ENCODE measurements around the gene PPP1R14B. TPM values are rescaled to one million over a fixed set of nuclear protein-coding genes. Genes with fewer than 3 reads are reported as not detected.
A peak's percentile ranks its signal among the peaks of the same experiment; 100 is the strongest.

Gene PPP1R14B
- total RNA-seq, 1 experiment from 2014 or later = 435 TPM

GRCh38 chr11:64232967-64233315 lies 13.8 kb downstream of the PPP1R14B start:
- peaks cover 13% of the 10 kb centered on the region for H4K20me1 ChIP-seq (ENCODE audit: insufficient read depth)
- no peak for TF ChIP-seq EZH2 (IDR thresholded peaks at IDR 0.05; ENCODE audit: low read depth)
- TF ChIP-seq CTCF (conservative IDR thresholded peaks at IDR 0.05) = no peak
- no peak overlapping the region for H3K27ac ChIP-seq
- peaks cover 27% of the 10 kb centered on the region for H3F3A ChIP-seq (ENCODE audit: insufficient read depth, low read depth)
- no peaks in the 10 kb centered on the region for H3K27me3 ChIP-seq (ENCODE audit: insufficient read depth, low read depth)
- intact Hi-C loops (cut with micrococcal nuclease; ENCODE audit: unreplicated experiment) = loop anchor here (5.0 kb wide), 1 partner anchor 46 kb away; the partner anchor contains the start of gene STIP1
- H3K4me2 ChIP-seq = no peak overlapping the region; the same call in 1 of the 2 replicates
- no peak overlapping the region for H2AFZ ChIP-seq
- H3K4me3 ChIP-seq = no peak overlapping the region
- DNase-seq = no peak
- no peaks in the 10 kb centered on the region; the same call in 1 of the 2 replicates for H3K36me3 ChIP-seq (ENCODE audit: low read depth)
- POLR2A ChIA-PET (ENCODE audit: unreplicated experiment) = interaction anchor here (0.5 to 0.7 kb wide), 2 partner anchors 8 to 99 kb away, joined by 3 read pairs; partner anchors contain the start of gene FKBP2
- CTCF ChIA-PET = no interaction called here
- H3K9me3 ChIP-seq (ENCODE audit: insufficient read depth, low read depth) = no peaks in the 10 kb centered on the region
- no peaks in the 10 kb centered on the region for H3K9me2 ChIP-seq (ENCODE audit: insufficient read depth)
- peaks cover 25% of the 10 kb centered on the region for H3K4me1 ChIP-seq (replicated peaks; ENCODE audit: insufficient read depth)
- H3K79me2 ChIP-seq (ENCODE audit: low read depth) = peaks cover 18% of the 10 kb centered on the region
- no TSS peak for BruUV-seq (replicated peaks)

GRCh38 chr11:64232182-64232966 lies 14.4 kb downstream of the PPP1R14B start:
- ChIA-PET POLR2A (ENCODE audit: unreplicated experiment) (interaction anchor here (0.5 to 0.7 kb wide), 3 partner anchors 9 to 99 kb away, joined by 3 read pairs; partner anchors contain the start of gene FKBP2), CTCF (interaction anchor here (0.6 kb wide), 1 partner anchor 69 kb away, joined by 3 read pairs; no protein-coding TSS in a partner anchor)
- Histone ChIP-seq H3K79me2 (ENCODE audit: low read depth) (peaks cover 23% of the 10 kb centered on the region), H3K4me1 (replicated peaks; ENCODE audit: insufficient read depth) (peaks cover 31% of the 10 kb centered on the region), H2AFZ (no peak overlapping the region), H3K9me2 (ENCODE audit: insufficient read depth) (no peaks in the 10 kb centered on the region), H3K27ac (no peak overlapping the region), H3K4me3 (no peak overlapping the region), H3F3A (ENCODE audit: insufficient read depth, low read depth) (peaks cover 24% of the 10 kb centered on the region), H3K27me3 (ENCODE audit: insufficient read depth, low read depth) (no peaks in the 10 kb centered on the region), H3K36me3 (ENCODE audit: low read depth) (no peaks in the 10 kb centered on the region; the same call in 1 of the 2 replicates), H3K4me2 (no peak overlapping the region), H4K20me1 (ENCODE audit: insufficient read depth) (peaks cover 15% of the 10 kb centered on the region), H3K9me3 (ENCODE audit: insufficient read depth, low read depth) (no peaks in the 10 kb centered on the region)
- DNase-seq = no peak
- intact Hi-C loops (cut with micrococcal nuclease; ENCODE audit: unreplicated experiment) = loop anchor here (5.0 kb wide), 1 partner anchor 45 kb away; the partner anchor contains the start of gene STIP1
- no TSS peak for BruUV-seq (replicated peaks)
- no peak for TF ChIP-seq CTCF (conservative IDR thresholded peaks at IDR 0.05)
- TF ChIP-seq EZH2 (IDR thresholded peaks at IDR 0.05; ENCODE audit: low read depth) = no peak

DNA sequence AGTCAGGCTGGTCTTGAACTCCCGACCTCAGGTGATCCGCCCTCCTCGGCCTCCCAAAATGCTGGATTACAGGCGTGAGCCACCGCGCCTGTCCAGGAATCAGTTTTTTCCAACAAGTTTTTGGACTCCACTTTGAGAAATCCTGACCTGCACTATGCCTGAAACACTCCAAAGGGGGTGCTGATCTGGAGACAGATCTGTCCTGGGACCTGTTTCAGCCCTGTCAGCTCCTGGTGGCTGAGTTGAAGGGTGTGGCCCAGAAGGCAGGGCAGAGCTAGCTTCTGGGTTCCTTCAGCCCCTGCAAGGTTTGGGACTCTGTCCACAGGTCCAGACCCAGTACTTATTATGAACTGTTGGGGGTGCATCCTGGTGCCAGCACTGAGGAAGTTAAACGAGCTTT lies 15.2 kb downstream of the PPP1R14B start:
- Histone ChIP-seq H2AFZ (no peak overlapping the region), H4K20me1 (ENCODE audit: insufficient read depth) (peaks cover 16% of the 10 kb centered on the region), H3K4me3 (no peak overlapping the region), H3K36me3 (ENCODE audit: low read depth) (no peaks in the 10 kb centered on the region), H3K9me2 (ENCODE audit: insufficient read depth) (no peaks in the 10 kb centered on the region), H3K4me1 (replicated peaks; ENCODE audit: insufficient read depth) (peaks cover 35% of the 10 kb centered on the region), H3K27ac (no peak overlapping the region), H3K79me2 (ENCODE audit: low read depth) (peaks cover 32% of the 10 kb centered on the region), H3K9me3 (ENCODE audit: insufficient read depth, low read depth) (no peaks in the 10 kb centered on the region), H3K4me2 (peak overlapping the region; percentile 76; the same call in 1 of the 2 replicates), H3F3A (ENCODE audit: insufficient read depth, low read depth) (peaks cover 24% of the 10 kb centered on the region), H3K27me3 (ENCODE audit: insufficient read depth, low read depth) (no peaks in the 10 kb centered on the region)
- POLR2A ChIA-PET (ENCODE audit: unreplicated experiment) = interaction anchor here (0.6 kb wide), 1 partner anchor 21 kb away, joined by 3 read pairs; no protein-coding TSS in a partner anchor
- DNase-seq = no peak
- TF ChIP-seq CTCF (conservative IDR thresholded peaks at IDR 0.05) (no peak), EZH2 (IDR thresholded peaks at IDR 0.05; ENCODE audit: low read depth) (no peak)
- CTCF ChIA-PET = interaction anchor here (0.6 kb wide), 1 partner anchor 70 kb away, joined by 3 read pairs; no protein-coding TSS in a partner anchor
- no TSS peak for BruUV-seq (replicated peaks)
- intact Hi-C loops (cut with micrococcal nuclease; ENCODE audit: unreplicated experiment) = loop anchor here (5.0 kb wide), 1 partner anchor 44 kb away; the partner anchor contains the start of gene STIP1
